ENCODE data around the gene MAP3K5.

The MAP3K5 gene

DNA sequence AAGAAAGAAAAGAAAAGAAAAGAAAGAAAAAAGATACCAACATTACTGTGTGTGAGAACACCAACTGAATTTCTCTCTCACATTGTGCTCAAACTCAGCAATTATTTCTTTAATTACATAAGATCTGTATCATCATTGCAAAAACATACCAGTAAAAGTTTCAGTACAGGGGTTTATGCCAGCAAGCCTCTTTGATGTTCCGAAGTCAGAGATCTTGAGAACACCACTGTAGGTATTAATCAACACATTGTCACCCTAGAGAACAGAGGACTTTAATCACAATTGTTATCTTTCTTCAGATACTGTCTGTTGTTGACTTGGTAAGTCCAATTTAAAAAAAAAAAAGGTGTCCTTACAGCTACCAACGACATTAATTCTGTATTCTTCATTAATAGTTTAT, 181.1 kb downstream of the MAP3K5 start:
- ChIA-PET CTCF (no interaction called here), POLR2A (ENCODE audit: low non-redundant PET) (no interaction called here)
- H3K27ac ChIP-seq: peak overlapping the region; percentile 75
- TF ChIP-seq, protein P1, sequence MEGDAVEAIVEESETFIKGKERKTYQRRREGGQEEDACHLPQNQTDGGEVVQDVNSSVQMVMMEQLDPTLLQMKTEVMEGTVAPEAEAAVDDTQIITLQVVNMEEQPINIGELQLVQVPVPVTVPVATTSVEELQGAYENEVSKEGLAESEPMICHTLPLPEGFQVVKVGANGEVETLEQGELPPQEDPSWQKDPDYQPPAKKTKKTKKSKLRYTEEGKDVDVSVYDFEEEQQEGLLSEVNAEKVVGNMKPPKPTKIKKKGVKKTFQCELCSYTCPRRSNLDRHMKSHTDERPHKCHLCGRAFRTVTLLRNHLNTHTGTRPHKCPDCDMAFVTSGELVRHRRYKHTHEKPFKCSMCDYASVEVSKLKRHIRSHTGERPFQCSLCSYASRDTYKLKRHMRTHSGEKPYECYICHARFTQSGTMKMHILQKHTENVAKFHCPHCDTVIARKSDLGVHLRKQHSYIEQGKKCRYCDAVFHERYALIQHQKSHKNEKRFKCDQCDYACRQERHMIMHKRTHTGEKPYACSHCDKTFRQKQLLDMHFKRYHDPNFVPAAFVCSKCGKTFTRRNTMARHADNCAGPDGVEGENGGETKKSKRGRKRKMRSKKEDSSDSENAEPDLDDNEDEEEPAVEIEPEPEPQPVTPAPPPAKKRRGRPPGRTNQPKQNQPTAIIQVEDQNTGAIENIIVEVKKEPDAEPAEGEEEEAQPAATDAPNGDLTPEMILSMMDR (conservative IDR thresholded peaks at IDR 0.05; ENCODE audit: low read depth): no peak
- no peak for DNase-seq (ENCODE audit: low spot score)

DNA sequence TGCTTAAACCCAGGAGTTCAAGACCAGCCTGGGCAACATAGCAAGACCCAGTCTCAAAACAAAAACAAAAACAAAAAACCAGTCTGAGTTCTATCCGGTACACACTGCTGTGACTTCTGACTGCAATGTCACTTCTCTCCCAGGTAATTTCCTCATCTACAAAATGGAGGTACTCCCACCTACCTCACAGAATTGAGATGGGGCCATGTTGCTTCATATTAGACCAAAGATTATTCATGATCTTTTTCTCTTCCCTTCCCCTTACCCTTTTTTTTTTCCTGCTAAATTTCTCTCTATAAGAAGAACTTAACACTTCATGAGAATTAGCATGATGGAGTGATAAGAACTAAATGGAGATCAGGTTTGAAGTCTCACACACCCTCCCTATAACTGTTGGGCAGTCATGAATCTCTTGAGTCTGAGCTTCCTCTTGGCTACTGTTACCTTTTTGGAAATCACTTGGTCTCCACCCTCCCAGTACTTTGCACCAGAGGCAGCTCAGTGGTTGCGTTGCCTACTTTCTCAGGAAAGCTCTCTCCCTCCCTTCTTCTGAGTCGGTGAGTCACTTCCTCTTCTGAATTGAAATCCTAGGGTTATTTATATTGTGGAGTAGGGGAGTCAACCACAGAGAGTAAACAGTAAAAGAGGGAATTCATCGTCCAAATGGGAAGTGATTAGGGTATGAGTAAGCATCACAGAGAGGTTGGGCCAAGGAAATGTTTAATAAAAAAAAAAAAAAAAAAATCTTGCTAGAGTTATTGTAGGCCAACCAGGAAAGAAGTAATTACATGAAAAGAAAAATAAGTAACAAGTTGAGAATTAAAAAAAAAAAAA, 182.2 kb downstream of the MAP3K5 start:
- DNase-seq (ENCODE audit: low spot score): peak; percentile 95
- ChIA-PET CTCF (no interaction called here), POLR2A (ENCODE audit: low non-redundant PET) (no interaction called here)
- peak overlapping the region; percentile 75 for H3K27ac ChIP-seq
- TF ChIP-seq, protein P1 (conservative IDR thresholded peaks at IDR 0.05; ENCODE audit: low read depth): no peak

DNA sequence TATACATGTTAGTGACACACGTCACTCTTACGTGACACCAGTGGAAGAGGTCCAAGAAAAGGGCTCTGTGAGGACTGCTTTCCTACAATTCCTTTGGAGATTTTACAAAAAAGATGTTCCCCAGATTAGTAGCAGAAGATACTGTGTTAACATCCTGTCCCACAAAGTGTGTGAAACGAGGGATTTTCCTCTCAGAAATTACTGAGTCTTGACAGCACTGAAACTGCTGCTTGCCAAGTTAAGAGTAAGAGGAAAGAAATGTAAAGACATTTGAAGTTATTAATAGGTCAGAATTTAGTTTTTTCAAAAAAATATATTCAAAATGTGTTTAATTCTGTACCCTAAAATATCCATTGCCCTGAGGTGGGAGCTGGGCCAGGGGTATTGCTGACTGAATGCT, 183.3 kb downstream of the MAP3K5 start:
- no peak for DNase-seq (ENCODE audit: low spot score)
- H3K27ac ChIP-seq: peak overlapping the region; percentile 74; the same call in 1 of the 2 replicates
- ChIA-PET POLR2A (ENCODE audit: low non-redundant PET) (no interaction called here), CTCF (interaction anchor here (0.6 to 0.8 kb wide), 2 partner anchors 183 to 1536 kb away, joined by 3 to 4 read pairs; partner anchors contain the start of gene MAP3K5)
- TF ChIP-seq, protein P1 (conservative IDR thresholded peaks at IDR 0.05; ENCODE audit: low read depth): no peak

DNA sequence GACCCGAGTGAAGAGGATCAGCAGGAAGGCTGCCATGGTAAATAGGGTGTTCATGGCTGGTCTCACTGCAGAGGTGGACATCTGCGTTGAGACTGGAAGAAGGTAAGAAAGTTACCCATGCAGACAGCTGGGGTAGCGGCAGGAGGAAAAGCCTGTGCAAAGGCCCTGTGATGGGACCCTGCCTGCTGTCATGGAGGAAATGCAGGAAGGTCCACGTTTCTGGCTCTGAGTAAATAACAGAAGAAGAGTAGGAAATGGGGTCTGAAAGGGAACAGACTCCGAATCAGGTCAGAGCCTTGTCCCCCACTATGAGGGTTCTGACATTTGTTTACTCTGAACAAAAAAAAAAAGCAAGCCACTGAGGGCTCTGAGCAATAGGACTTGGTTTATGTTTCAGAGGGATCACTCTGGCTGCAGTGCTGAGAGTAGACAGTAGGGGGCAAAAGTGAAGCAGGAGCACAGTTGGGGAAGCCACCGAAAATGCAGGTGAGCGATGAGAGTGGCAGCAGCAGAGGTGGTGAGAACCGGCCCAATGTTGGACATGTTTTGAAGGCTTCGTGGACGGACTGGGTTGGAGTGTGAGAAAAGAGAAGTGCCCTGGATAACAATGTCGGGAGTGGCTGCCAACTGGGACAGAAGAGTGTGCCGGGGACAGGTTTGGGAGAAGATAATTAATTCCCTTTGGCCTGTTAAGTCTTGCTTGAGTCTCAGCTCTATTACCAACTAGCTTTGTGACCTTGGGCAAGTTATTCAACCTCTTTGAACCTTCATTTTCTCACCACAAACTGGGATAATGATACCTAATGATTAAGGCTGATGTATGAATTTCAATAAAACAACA, 184.1 kb downstream of the MAP3K5 start:
- TF ChIP-seq, protein P1 (conservative IDR thresholded peaks at IDR 0.05; ENCODE audit: low read depth): no peak
- ChIA-PET POLR2A (ENCODE audit: low non-redundant PET) (no interaction called here), CTCF (interaction anchor here (0.6 to 0.8 kb wide), 5 partner anchors 33 to 1537 kb away, joined by 3 to 7 read pairs (median 3); partner anchors contain the start of gene MAP3K5)
- DNase-seq (ENCODE audit: low spot score): no peak
- peak overlapping the region; percentile 42; the same call in 1 of the 2 replicates for H3K27ac ChIP-seq

DNA sequence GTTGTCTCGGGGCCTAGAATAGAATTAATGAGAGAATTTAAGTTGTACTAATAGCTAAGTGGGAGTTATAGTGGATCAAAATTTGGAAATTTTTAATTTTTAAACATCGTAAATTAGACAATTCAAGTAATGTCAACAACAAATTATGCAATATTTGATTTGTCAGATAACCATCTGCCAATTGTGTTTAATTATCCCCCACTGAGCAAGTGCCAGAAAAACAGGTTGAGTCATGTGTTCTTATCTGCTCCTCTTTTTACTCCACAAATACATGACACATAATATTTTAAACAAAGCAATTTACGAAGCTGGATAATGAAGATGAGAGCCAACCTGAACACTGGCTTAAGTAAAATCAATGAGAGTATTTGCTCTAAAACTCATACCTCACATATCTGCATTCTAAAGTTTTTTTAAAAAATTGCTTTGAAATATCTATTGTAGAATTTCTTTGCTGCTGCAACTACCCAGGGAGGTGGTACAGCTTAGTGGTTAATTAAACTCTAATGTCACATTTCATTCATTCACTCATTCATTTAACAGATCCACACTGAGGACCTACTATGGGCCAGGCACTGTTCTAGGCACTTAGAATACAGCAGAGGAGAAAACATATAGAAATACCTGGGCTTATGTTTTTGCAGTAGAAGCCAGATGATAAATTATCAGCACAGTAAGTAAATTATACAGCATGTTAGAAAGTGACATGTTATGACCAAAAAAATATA, 184.9 kb downstream of the MAP3K5 start:
- no peak overlapping the region for H3K27ac ChIP-seq
- no peak for DNase-seq (ENCODE audit: low spot score)
- ChIA-PET POLR2A (ENCODE audit: low non-redundant PET) (no interaction called here), CTCF (interaction anchor here (0.6 to 1.2 kb wide), 4 partner anchors 34 to 185 kb away, joined by 3 to 7 read pairs (median 4); partner anchors contain the start of gene MAP3K5)
- TF ChIP-seq, protein P1 (conservative IDR thresholded peaks at IDR 0.05; ENCODE audit: low read depth): no peak
